A549 (cell line): ENCODE data around the gene ADGRG3. TPM values are rescaled to one million over a fixed set of nuclear protein-coding genes. Genes with fewer than 3 reads are reported as not detected.

Experiments used
- ATAC-seq, 2 experiments: fragments of 200-7000 bp in 1 of 2; fragments of >200 bp in 1 of 2; cut with Nextera tagmentation in 1 of 2; cut with Tn5 transposase in 1 of 2; 3 replicates each; pipeline versions ENCODE4 v1.8.0 to v1.9.1; 2018 to 2020; ENCODE audit warnings: mild to moderate bottlenecking in 1 of 2, moderate library complexity in 1 of 2
- CTCF ChIA-PET: fragments of 300-600 bp; sonication (Branson Sonifier 250); formaldehyde crosslinking; extraction: SDS; loops from one replicate; lab custom pipeline; 2021; ENCODE audit warnings: antibody characterized with exemption, inconsistent platforms; lab: Yijun Ruan, JAX
- POLR2A ChIA-PET: fragments of 350-600 bp; formaldehyde crosslinking; extraction: SDS; loops from one replicate; lab custom pipeline; 2021; ENCODE audit warnings: antibody characterized with exemption, inconsistent platforms; lab: Yijun Ruan, JAX
- DNase-seq, 2 experiments: peaks; one replicate each; pipeline versions ENCODE4 v3.0.0 to v3.0.0-alpha.2; 2011 to 2016; ENCODE audit warnings: low read depth in 1 of 2, low spot score in 1 of 2
- FAIRE-seq: peaks from 2 replicates; lab custom pipeline; 2011; peaks lifted over from hg19 to GRCh38; lab: Jason Lieb, UNC
- H3K27ac ChIP-seq, 2 experiments: fragments of >200 bp; sonication (Bioruptor Twin); formaldehyde crosslinking; 3 replicates each; pipeline ENCODE4 v1.5.1; 2016 to 2017
- H3K4me1 ChIP-seq: fragments of >200 bp; sonication (Bioruptor Twin); formaldehyde crosslinking; 3 replicates; pipeline ENCODE4 v1.6.1; 2016
- H3K4me2 ChIP-seq: fragments of >200 bp; sonication (Bioruptor Twin); formaldehyde crosslinking; 3 replicates; pipeline ENCODE4 v1.6.1; 2016
- H3K4me3 ChIP-seq: fragments of >200 bp; sonication (Bioruptor Twin); formaldehyde crosslinking; 3 replicates; pipeline ENCODE4 v1.5.1; 2016
- H3K9me3 ChIP-seq: fragments of >200 bp; sonication (Bioruptor Twin); formaldehyde crosslinking; 3 replicates; pipeline ENCODE4 v1.6.1; 2016
- ATOH8 ChIP-seq: fragments of 250-450 bp; sonication (Bioruptor Pico); IDR thresholded peaks from 2 replicates; pipeline ENCODE4 v1.5.0; 2020; ENCODE audit warnings: low read depth, mild to moderate bottlenecking, moderate library complexity
- CBX2 ChIP-seq: fragments of 200-600 bp; sonication (generic); IDR thresholded peaks from 2 replicates; pipeline ENCODE4 v1.6.1; 2016; ENCODE audit warnings: low read depth, mild to moderate bottlenecking, borderline replicate concordance
- CEBPB ChIP-seq, 2 experiments: fragments of >200 bp in 1 of 2; sonication (Bioruptor Twin) in 1 of 2; formaldehyde crosslinking in 1 of 2; IDR thresholded peaks; 2 replicates each; pipeline ENCODE4 v1.6.1; 2012 to 2016
- CHD2 ChIP-seq: fragments of 150-350 bp; IDR thresholded peaks from 2 replicates; pipeline ENCODE4 v1.6.1; 2014; ENCODE audit warnings: low read length; ENCODE audit not compliant: partially characterized antibody
- CHD4 ChIP-seq: fragments of 200-600 bp; sonication (generic); IDR thresholded peaks from 2 replicates; pipeline ENCODE4 v1.6.1; 2016; ENCODE audit warnings: antibody characterized with exemption, mild to moderate bottlenecking, borderline replicate concordance
- EHF ChIP-seq: fragments of 250-450 bp; sonication (Bioruptor Pico); IDR thresholded peaks from 2 replicates; pipeline ENCODE4 v1.5.0; 2020; ENCODE audit warnings: mild to moderate bottlenecking
- EHMT2 ChIP-seq: fragments of 200-600 bp; sonication (generic); IDR thresholded peaks from 2 replicates; pipeline ENCODE4 v1.6.1; 2016; ENCODE audit warnings: antibody characterized with exemption, low read depth, mild to moderate bottlenecking, moderate library complexity
- EP300 ChIP-seq, 2 experiments: fragments of >200 bp; sonication (Bioruptor Twin); formaldehyde crosslinking; IDR thresholded peaks; 2 replicates in 1 of 2; 3 replicates in 1 of 2; pipeline ENCODE4 v1.6.1; 2016 to 2017
- FOSB ChIP-seq: fragments of 250-450 bp; sonication (Bioruptor Pico); IDR thresholded peaks from 2 replicates; pipeline ENCODE4 v1.5.0; 2020; ENCODE audit warnings: mild to moderate bottlenecking, moderate library complexity
- FOSL2 ChIP-seq, 2 experiments: fragments of 450-650 bp in 1 of 2; fragments of >200 bp in 1 of 2; sonication (Bioruptor Twin) in 1 of 2; formaldehyde crosslinking; IDR thresholded peaks; 2 replicates each; pipeline versions ENCODE4 v1.5.0 to v1.6.1; 2016 to 2020; ENCODE audit warnings: mild to moderate bottlenecking in 1 of 2, moderate library complexity in 1 of 2
- HOXB13 ChIP-seq: fragments of 250-450 bp; sonication (Bioruptor Pico); IDR thresholded peaks from 2 replicates; pipeline ENCODE4 v1.5.0; 2020; ENCODE audit warnings: low read depth, mild to moderate bottlenecking, moderate library complexity
- JUNB ChIP-seq: fragments of >200 bp; sonication (Bioruptor Twin); formaldehyde crosslinking; IDR thresholded peaks from 2 replicates; pipeline ENCODE4 v1.6.1; 2016
- KDM5A ChIP-seq: fragments of 200-600 bp; sonication (generic); IDR thresholded peaks from 2 replicates; pipeline ENCODE4 v1.6.1; 2016; ENCODE audit warnings: antibody characterized with exemption, mild to moderate bottlenecking
- MAFK ChIP-seq: fragments of 450-650 bp; IDR thresholded peaks from 2 replicates; pipeline ENCODE4 v1.6.1; 2014; ENCODE audit not compliant: partially characterized antibody
- MAX ChIP-seq: IDR thresholded peaks from 2 replicates; pipeline ENCODE4 v1.6.1; 2012
- NPAS2 ChIP-seq: fragments of 250-450 bp; sonication (Bioruptor Pico); IDR thresholded peaks from 2 replicates; pipeline ENCODE4 v1.8.0; 2022; ENCODE audit warnings: mild to moderate bottlenecking, moderate library complexity, borderline replicate concordance
- NR3C1 ChIP-seq: fragments of >200 bp; sonication (Bioruptor Twin); formaldehyde crosslinking; IDR thresholded peaks from 3 replicates; pipeline ENCODE4 v1.6.1; 2017
- PHF8 ChIP-seq: fragments of 200-600 bp; sonication (generic); IDR thresholded peaks from 2 replicates; pipeline ENCODE4 v1.6.1; 2016; ENCODE audit warnings: low read depth, mild to moderate bottlenecking, antibody characterized with exemption, moderate library complexity, borderline replicate concordance
- POLR2A ChIP-seq: IDR thresholded peaks from 2 replicates; pipeline ENCODE4 v1.6.1; 2012; ENCODE audit warnings: mild to moderate bottlenecking, low read length
- POLR2AphosphoS2 ChIP-seq: conservative IDR thresholded peaks from 2 replicates; pipeline ENCODE4 v1.6.1; 2012; ENCODE audit warnings: low read length, improper control_type of control experiment, inconsistent platforms
- RAD21 ChIP-seq, 2 experiments: fragments of >200 bp in 1 of 2; sonication (Bioruptor Twin) in 1 of 2; formaldehyde crosslinking in 1 of 2; IDR thresholded peaks in 1 of 2; conservative IDR thresholded peaks in 1 of 2; 2 replicates in 1 of 2; 3 replicates in 1 of 2; pipeline ENCODE4 v1.6.1; 2012 to 2018; ENCODE audit warnings: inconsistent platforms in 1 of 2
- RARB ChIP-seq: fragments of 250-450 bp; sonication (Bioruptor Pico); IDR thresholded peaks from 2 replicates; pipeline ENCODE4 v1.8.0; 2021; ENCODE audit warnings: mild to moderate bottlenecking, moderate library complexity
- RCOR1 ChIP-seq: fragments of 150-350 bp; IDR thresholded peaks from 2 replicates; pipeline ENCODE4 v1.6.1; 2014; ENCODE audit warnings: antibody characterized with exemption, low read length, low read depth
- RFX5 ChIP-seq: fragments of 450-650 bp; IDR thresholded peaks from 2 replicates; pipeline ENCODE4 v1.7.1; 2014; ENCODE audit warnings: antibody characterized with exemption, mild to moderate bottlenecking, moderate library complexity
- SREBF2 ChIP-seq: fragments of 450-650 bp; IDR thresholded peaks from 2 replicates; pipeline ENCODE4 v1.6.1; 2014; ENCODE audit warnings: mild to moderate bottlenecking, moderate library complexity
- TFCP2L1 ChIP-seq: fragments of 250-450 bp; sonication (Bioruptor Pico); IDR thresholded peaks from 2 replicates; pipeline ENCODE4 v1.5.0; 2021; ENCODE audit warnings: mild to moderate bottlenecking
- TP53 ChIP-seq: fragments of 250-450 bp; sonication (Bioruptor Pico); IDR thresholded peaks from 2 replicates; pipeline ENCODE4 v1.5.0; 2021; ENCODE audit warnings: mild to moderate bottlenecking, moderate library complexity
- ZC3H11A ChIP-seq: fragments of 450-650 bp; IDR thresholded peaks from 2 replicates; pipeline ENCODE4 v1.6.1; 2014; ENCODE audit warnings: antibody characterized with exemption, mild to moderate bottlenecking
- ZFP36 ChIP-seq: fragments of 450-650 bp; IDR thresholded peaks from 2 replicates; pipeline ENCODE4 v1.6.1; 2014; ENCODE audit warnings: borderline replicate concordance; ENCODE audit not compliant: partially characterized antibody
- ZSCAN20 ChIP-seq: fragments of 250-450 bp; sonication (Bioruptor Pico); IDR thresholded peaks from 2 replicates; pipeline ENCODE4 v1.8.0; 2022; ENCODE audit warnings: mild to moderate bottlenecking, moderate library complexity
- WGBS: methylation state at CpG from one replicate; pipeline ENCODE4 v1.1.6; 2017; ENCODE audit errors: missing lambda C conversion rate; 5-methylcytosine and 5-hydroxymethylcytosine counted together
- polyA plus RNA-seq, 4 experiments: library from polyadenylated mRNA; depleted of rRNA in 3 of 4; stranded (reverse); fragments of >200 nt; fragmentation: RNase III in 1 of 4; extraction: RNeasy Plus Mini Kit Qiagen cat#74134 plus additional on column Dnase treatment in 1 of 4; gene quantifications; 2 replicates in 3 of 4; 3 replicates in 1 of 4; pipeline ENCODE4 v1.2.3, GENCODE V29; 2011 to 2017
- TF ChIP-seq, protein P1 (sequence below): IDR thresholded peaks from 2 replicates; pipeline ENCODE4 v1.6.1; 2012

Gene ADGRG3
- polyA plus RNA-seq, 2 of the 4 experiments (the other 2 are of a cell fraction), result 0.25 to 0.45 TPM

DNA sequence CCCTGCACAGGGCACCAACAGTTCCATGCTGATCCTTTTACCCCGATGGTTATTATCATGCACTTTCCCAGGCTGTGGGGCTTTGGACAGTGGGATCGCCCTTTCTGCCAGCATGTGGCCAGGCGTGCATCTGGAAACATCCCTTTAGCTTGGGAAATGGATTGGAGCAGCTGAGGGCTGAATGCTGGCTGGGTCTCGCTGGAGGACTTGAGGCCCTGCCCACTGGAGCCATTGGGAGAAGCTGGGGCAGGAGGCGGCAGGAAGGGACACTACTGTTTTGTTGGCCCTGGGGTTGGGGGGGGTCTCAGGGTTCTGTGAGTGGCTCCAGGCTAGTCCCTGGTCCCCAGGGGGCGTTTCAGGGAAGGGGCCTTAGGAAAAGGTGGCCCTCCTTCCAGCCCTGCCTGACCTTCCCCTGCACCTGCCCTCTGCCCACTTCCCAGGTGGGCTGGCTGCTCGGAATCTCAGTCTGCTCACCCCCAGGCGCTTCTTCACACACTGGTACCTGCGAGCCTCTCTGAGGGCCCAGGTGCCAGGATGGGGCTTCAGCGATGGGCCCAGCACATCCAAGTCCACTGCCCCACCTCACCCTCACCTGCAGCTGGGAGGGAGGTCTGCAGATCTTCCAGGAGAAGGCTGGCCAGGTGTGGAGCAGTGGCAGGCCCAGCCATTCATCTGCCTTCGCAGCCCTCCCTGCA, 1.6 kb upstream of the ADGRG3 start:
- Histone ChIP-seq H3K4me1 (peaks cover 16% of the 10 kb centered on the region), H3K9me3 (no peaks in the 10 kb centered on the region)
- ATAC-seq, result peak in 1 of 2 experiments; percentile 5; a peak in 2 of 6 replicates
- no peak for TF ChIP-seq PHF8
- no peak for TF ChIP-seq EP300 (IDR thresholded peaks at IDR 0.05)
- no peak for TF ChIP-seq MAX
- no peak for TF ChIP-seq POLR2AphosphoS2
- no peak for TF ChIP-seq NPAS2
- TF ChIP-seq RCOR1, result no peak
- no peak for TF ChIP-seq TFCP2L1
- no peak for TF ChIP-seq ZFP36
- no peak for TF ChIP-seq POLR2A
- no peak for TF ChIP-seq RAD21 (conservative IDR thresholded peaks at IDR 0.05 in 1 of 2, IDR thresholded peaks at IDR 0.05 in 1 of 2)
- no peak for TF ChIP-seq KDM5A
- no peak for TF ChIP-seq JUNB
- no peak for TF ChIP-seq EHF (CRISPR knock-in tag)
- TF ChIP-seq RARB (CRISPR knock-in tag), result no peak
- TF ChIP-seq RFX5, result no peak
- TF ChIP-seq, all 56 proteins: peak for 0
- Histone ChIP-seq H3K4me3 (no peak overlapping the region), H3K27ac (peak overlapping the region; percentile 61 to 71), H3K4me2 (no peak overlapping the region; the same call in 2 of the 3 replicates)
- CTCF ChIA-PET, result interaction anchor here (1.0 to 6.1 kb wide), 5 partner anchors 9 to 90 kb away, joined by 3 to 42 read pairs (median 9); no protein-coding TSS in a partner anchor
- no peak for DNase-seq
- 83% methylated on average over 11 of the region's 11 CpGs for WGBS
- FAIRE-seq, result no peak
- POLR2A ChIA-PET, result no interaction called here

- ATAC-seq (peak; percentile 1 to 7; a peak in 2 of 6 replicates), FAIRE-seq (no peak), DNase-seq (no peak)
- ChIA-PET CTCF (interaction anchor here (1.2 to 4.7 kb wide), 4 partner anchors 10 to 91 kb away, joined by 3 to 21 read pairs (median 6); no protein-coding TSS in a partner anchor), POLR2A (no interaction called here)
- peak overlapping the region; percentile 61 to 71 for H3K27ac ChIP-seq
- TF ChIP-seq NPAS2, result no peak
- TF ChIP-seq EP300 (IDR thresholded peaks at IDR 0.05), result 0 out of 5 replicates have a peak, but pooled peaks of 1 of the 2 experiments have one; percentile 33
- WGBS, result 86% methylated on average over 5 of the region's 5 CpGs
- H3K4me1 ChIP-seq, result peaks cover 16% of the 10 kb centered on the region
- no peak overlapping the region for H3K4me3 ChIP-seq
- peak overlapping the region; percentile 33; the same call in 2 of the 3 replicates for H3K4me2 ChIP-seq
- no peaks in the 10 kb centered on the region for H3K9me3 ChIP-seq
Observed at GRCh38 chr16:57667048-57667525, 1.0 kb upstream of the ADGRG3 start.

GRCh38 chr16:57667526-57668262, 412 bp upstream of the ADGRG3 start:
- CTCF ChIA-PET, result interaction anchor here (1.0 to 4.7 kb wide), 5 partner anchors 9 to 128 kb away, joined by 3 to 21 read pairs (median 4); no protein-coding TSS in a partner anchor
- TF ChIP-seq, protein P1, sequence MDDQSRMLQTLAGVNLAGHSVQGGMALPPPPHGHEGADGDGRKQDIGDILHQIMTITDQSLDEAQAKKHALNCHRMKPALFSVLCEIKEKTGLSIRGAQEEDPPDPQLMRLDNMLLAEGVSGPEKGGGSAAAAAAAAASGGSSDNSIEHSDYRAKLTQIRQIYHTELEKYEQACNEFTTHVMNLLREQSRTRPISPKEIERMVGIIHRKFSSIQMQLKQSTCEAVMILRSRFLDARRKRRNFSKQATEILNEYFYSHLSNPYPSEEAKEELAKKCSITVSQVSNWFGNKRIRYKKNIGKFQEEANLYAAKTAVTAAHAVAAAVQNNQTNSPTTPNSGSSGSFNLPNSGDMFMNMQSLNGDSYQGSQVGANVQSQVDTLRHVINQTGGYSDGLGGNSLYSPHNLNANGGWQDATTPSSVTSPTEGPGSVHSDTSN, result no peak
- TF ChIP-seq POLR2A (no peak), ATOH8 (CRISPR knock-in tag) (no peak), CBX2 (no peak), FOSB (CRISPR knock-in tag) (no peak), TP53 (CRISPR knock-in tag) (no peak), HOXB13 (CRISPR knock-in tag) (no peak), ZC3H11A (no peak), ZSCAN20 (no peak), CEBPB (IDR thresholded peaks at IDR 0.05) (peak in 1 of 2 experiments; percentile 45; a peak in 1 of 4 replicates), EP300 (IDR thresholded peaks at IDR 0.05) (peak in 1 of 2 experiments; percentile 18; a peak in 1 of 5 replicates), CHD4 (no peak), NR3C1 (no peak), RCOR1 (no peak), NPAS2 (no peak), EHMT2 (no peak), MAFK (no peak), FOSL2 (IDR thresholded peaks at IDR 0.05) (no peak), FOSL2 (CRISPR knock-in tag; IDR thresholded peaks at IDR 0.05) (0 out of 2 replicates have a peak, but pooled peaks have one; percentile 14), CHD2 (no peak), SREBF2 (no peak)

More at GRCh38 chr16:57667526-57668262, 412 bp upstream of the ADGRG3 start:
- 68% methylated on average over 13 of the region's 17 CpGs for WGBS
- Histone ChIP-seq H3K9me3 (no peaks in the 10 kb centered on the region), H3K4me3 (no peak overlapping the region), H3K4me2 (peak overlapping the region; percentile 33), H3K27ac (peak overlapping the region; percentile 61 to 71), H3K4me1 (peaks cover 16% of the 10 kb centered on the region)
- POLR2A ChIA-PET, result no interaction called here
- FAIRE-seq (no peak), ATAC-seq (peak; percentile 35 to 36; a peak in 4 of 6 replicates), DNase-seq (peak in 1 of 2 experiments; percentile 54)
